NT2/D1 (cell line): ENCODE results near the gene IPMK.
"Not testable (repeated sequence)": the region's sequence is repeated elsewhere in the genome, so short reads cannot be mapped to it uniquely, and the experiment has no call there.

Experiments used
- SUZ12 ChIP-seq: IDR thresholded peaks from 2 replicates; pipeline ENCODE4 v1.6.1; 2011; ENCODE audit not compliant: insufficient read length, insufficient read depth; ENCODE audit errors: extremely low read depth
- YY1 ChIP-seq: IDR thresholded peaks from 2 replicates; pipeline ENCODE4 v1.6.1; 2011; ENCODE audit not compliant: insufficient read length, insufficient read depth
- ZNF274 ChIP-seq: IDR thresholded peaks from 2 replicates; pipeline ENCODE4 v1.6.1; 2011; ENCODE audit warnings: mild to moderate bottlenecking, low read depth, low read length

DNA sequence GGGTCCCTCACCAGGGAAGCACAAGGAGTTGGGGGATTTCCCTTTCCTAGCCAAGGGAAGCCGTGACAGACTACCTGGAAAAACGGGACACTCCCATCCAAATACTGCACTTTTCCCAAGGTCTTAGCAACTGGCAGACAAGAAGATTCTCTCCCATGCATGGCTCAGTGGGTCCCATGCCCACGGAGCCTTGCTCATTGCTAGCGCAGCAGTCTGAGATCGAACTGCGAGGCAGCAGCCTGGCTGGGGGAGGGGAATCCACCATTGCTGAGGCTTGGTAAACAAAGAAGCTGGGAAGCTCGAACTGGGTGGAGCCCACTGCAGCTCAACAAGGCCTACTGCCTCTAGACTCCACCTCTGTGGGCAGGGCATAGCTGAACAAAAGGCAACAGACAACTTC lies 37.8 kb downstream of the IPMK start:
- TF ChIP-seq YY1, ZNF274, SUZ12: not testable (repeated sequence)
